ENCODE measurements around the gene KEL.
A peak's percentile ranks its signal among the peaks of the same experiment; 100 is the strongest.

Gene KEL

DNA sequence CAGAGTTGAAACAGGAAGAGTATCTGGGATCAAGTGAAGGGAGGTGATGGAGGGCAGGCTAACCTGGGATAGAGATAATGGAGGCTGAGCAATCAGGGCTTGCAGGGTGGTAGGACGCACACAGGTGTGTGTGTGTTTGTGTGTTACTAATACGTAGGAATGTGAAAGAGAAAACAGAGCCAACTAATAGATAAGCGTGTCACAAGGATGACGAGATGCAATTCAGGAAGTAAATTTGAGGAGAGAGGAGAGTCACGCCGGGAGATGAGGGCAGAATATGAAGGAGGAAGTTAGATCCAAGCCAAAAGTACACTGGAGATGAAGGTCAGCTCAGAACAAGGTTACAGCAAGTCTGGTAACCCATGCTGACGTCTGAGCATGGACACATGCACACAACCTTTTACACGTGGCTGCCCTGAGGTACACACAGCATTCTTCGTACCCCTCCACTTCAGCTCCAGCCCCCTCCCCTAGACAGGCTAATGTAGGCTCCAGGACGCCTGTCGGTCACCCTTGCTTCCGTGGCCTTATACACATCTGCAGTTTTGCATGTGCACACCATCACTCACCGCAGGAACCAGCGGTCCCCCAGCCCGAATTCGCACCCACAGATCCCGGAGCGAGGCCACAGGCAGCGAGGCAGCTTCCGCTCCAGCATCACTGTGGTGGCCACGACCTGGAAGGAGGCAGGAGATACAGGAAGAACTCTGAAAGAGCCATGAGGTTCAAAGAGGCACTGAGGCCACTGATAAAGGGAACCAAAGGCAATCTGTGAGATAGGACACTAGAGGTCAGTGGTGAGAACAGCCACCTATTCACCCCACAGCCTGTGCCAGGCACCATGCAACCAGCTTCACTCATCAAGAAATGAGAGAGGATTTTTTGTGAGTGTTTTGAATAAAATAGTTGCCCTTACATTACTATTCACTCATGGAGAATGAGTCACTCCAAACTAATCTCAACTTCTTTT, 53.0 kb downstream of the KEL start:
- TF ChIP-seq, protein P1, sequence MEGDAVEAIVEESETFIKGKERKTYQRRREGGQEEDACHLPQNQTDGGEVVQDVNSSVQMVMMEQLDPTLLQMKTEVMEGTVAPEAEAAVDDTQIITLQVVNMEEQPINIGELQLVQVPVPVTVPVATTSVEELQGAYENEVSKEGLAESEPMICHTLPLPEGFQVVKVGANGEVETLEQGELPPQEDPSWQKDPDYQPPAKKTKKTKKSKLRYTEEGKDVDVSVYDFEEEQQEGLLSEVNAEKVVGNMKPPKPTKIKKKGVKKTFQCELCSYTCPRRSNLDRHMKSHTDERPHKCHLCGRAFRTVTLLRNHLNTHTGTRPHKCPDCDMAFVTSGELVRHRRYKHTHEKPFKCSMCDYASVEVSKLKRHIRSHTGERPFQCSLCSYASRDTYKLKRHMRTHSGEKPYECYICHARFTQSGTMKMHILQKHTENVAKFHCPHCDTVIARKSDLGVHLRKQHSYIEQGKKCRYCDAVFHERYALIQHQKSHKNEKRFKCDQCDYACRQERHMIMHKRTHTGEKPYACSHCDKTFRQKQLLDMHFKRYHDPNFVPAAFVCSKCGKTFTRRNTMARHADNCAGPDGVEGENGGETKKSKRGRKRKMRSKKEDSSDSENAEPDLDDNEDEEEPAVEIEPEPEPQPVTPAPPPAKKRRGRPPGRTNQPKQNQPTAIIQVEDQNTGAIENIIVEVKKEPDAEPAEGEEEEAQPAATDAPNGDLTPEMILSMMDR (IDR thresholded peaks at IDR 0.05; ENCODE audit: insufficient read depth, missing control alignments), result peak; percentile 12
- DNase-seq (ENCODE audit: insufficient read length, low spot score) (no peak), FAIRE-seq (no peak)

DNA sequence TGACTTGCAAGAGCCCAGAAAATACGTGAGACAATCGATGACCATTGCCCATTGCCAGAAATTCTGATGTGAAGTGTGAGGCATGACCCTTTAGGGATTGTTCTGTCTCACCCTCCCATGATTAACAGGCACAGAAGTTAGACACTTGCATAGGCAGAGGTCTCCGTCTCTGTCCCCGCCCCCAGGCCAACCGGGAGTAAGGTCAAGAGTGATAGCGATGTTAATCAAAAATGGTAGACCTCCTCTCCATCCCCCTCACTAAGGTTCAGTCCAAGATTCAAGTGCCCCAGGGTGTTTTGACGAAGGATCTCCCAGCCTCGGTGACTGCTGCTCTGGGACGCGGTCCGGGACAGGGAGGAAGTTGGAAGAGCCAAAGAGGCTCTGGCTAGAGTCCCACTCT, 53.9 kb downstream of the KEL start:
- DNase-seq (ENCODE audit: insufficient read length, low spot score) (no peak), FAIRE-seq (no peak)
- TF ChIP-seq, protein P1 (IDR thresholded peaks at IDR 0.05; ENCODE audit: insufficient read depth, missing control alignments), result no peak

DNA sequence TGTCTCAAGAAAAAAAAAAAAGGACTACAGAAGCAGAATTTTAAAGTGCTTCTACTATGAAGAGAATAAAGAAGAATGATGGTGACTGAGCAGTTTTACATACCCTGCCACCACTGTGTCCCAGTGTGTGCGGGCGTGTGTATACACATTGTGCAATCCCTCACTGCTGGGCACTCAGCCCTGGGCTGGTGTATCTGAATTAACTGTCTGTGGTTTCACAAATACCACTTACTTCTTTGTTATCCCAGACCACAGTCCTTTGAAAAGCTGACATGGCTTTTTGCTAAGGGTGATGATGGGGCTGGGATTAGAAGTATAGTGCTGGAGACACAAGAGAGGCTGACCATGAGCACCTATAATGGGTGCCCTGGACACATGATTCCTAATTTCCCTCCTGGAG, 55.5 kb downstream of the KEL start:
- DNase-seq (ENCODE audit: insufficient read length, low spot score), result no peak
- TF ChIP-seq, protein P1 (IDR thresholded peaks at IDR 0.05; ENCODE audit: insufficient read depth, missing control alignments), result no peak
- no peak for FAIRE-seq

DNA sequence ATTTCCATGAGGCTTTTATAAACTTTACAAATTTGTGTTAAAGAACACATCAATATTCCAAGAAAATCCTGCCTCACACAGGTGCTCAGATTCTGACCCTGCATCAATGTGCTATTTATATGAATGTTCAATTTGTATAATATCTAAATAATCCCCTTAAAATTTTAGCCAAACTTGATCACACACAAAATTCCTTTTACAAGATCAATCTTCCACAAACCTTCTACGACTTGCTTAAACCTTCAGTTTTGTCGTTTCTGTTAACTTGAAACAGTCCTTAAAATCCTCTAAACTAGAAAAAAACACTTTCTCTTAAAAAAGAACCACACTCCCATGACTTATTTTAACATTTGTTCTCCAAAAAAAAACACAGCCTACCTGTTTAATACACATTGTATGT, 56.4 kb downstream of the KEL start:
- DNase-seq (ENCODE audit: insufficient read length, low spot score) (no peak), FAIRE-seq (no peak)
- TF ChIP-seq, protein P1 (IDR thresholded peaks at IDR 0.05; ENCODE audit: insufficient read depth, missing control alignments), result no peak

DNA sequence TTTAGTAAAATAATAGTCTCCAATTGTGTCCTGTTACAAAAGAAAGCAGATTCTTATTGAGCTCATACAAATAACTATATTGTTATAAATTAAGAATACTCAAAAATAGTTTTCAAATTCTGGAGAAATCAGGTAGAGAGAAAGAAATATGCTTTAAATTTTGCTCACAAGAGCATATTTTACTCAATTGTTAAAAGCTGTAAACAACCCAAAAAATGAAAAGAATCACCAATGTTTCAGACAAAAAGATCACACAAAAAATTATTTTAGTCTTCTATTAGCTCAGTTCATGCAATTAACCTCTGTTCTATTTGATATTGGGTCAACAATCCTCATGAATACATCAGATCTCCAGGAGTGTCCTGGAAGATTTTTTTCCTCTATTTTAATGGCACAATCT, 58.0 kb downstream of the KEL start:
- no peak for FAIRE-seq
- TF ChIP-seq, protein P1 (IDR thresholded peaks at IDR 0.05; ENCODE audit: insufficient read depth, missing control alignments), result no peak
- DNase-seq (ENCODE audit: insufficient read length, low spot score), result no peak

DNA sequence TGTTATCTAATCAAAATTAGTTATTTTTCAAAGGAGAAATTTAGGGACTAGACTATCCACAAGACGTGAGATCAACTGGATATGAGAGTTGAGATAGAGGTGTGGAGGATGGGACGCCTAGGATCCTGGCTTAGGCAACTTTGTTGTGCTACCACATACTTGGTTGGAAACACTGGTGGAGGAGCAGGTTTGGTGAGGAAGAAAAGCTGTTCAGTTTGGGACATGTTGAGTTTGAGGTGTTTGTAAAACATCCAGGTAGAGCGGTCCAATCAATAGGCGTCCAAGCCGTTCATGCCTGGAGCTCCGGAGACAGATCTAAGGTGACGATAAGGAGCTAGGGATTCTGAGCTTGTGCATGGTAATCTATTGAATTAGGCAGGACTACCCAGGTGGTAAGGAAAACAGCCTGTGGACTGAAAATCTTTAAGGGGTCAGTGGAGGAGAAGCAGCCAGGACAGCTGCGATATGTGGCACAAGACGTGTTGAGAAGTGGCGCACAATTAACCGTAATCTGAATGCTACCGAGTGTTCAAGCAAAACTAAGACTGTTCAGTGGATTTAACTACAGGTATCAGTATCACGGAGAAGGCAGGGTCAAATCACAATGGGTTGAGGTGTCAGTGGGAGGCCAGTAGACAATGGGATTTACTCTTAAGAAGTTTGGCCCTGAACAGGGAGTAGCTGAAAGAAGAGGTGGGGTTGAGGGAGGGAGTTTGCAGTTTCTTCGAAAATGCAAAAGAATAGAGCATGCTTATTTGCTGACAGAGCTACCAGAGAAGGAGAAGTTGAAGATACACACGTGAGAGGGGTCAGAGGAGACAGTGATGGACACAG, 60.5 kb downstream of the KEL start:
- TF ChIP-seq, protein P1 (IDR thresholded peaks at IDR 0.05; ENCODE audit: insufficient read depth, missing control alignments), result no peak
- no peak for DNase-seq (ENCODE audit: insufficient read length, low spot score)
- no peak for FAIRE-seq
